Kidney glomerular epithelial cell (primary cell): Measurements from ENCODE around the gene PLCD4.

Experiments used
- DNase-seq: peaks from one replicate; lab custom pipeline; 2025; lab: John Stamatoyannopoulos, UW

PLCD4 gene

GRCh38 chr2:218621007-218621406, 13.3 kb downstream of the PLCD4 start:
- DNase-seq, result no peak

- DNase-seq, result peak; percentile 7
Measured at GRCh38 chr2:218622606-218623365, 15.1 kb downstream of the PLCD4 start.

- DNase-seq, result no peak
Measured at GRCh38 chr2:218623366-218623705, 15.6 kb downstream of the PLCD4 start.

- DNase-seq, result no peak
Measured at GRCh38 chr2:218626369-218626768, 18.7 kb downstream of the PLCD4 start.

- no peak for DNase-seq
Measured at GRCh38 chr2:218627939-218628338, 20.2 kb downstream of the PLCD4 start.

- DNase-seq, result peak; percentile 26
Measured at GRCh38 chr2:218631837-218632236, 24.1 kb downstream of the PLCD4 start.

GRCh38 chr2:218635719-218636118, 28.0 kb downstream of the PLCD4 start:
- DNase-seq, result no peak

GRCh38 chr2:218638372-218638771, 30.7 kb downstream of the PLCD4 start:
- DNase-seq, result no peak

GRCh38 chr2:218642121-218642656, 34.5 kb downstream of the PLCD4 start:
- DNase-seq, result no peak

GRCh38 chr2:218642786-218643185, 35.1 kb downstream of the PLCD4 start:
- no peak for DNase-seq

- no peak for DNase-seq
Measured at GRCh38 chr2:218643751-218644310, 36.1 kb downstream of the PLCD4 start.

- peak; percentile 14 for DNase-seq
Measured at GRCh38 chr2:218644721-218645120, 37.0 kb downstream of the PLCD4 start.

GRCh38 chr2:218645126-218645525, 37.4 kb downstream of the PLCD4 start:
- peak; percentile 88 for DNase-seq

- DNase-seq, result peak; percentile 52
Measured at GRCh38 chr2:218648088-218648786, 40.5 kb downstream of the PLCD4 start.

- DNase-seq, result no peak
Measured at GRCh38 chr2:218648787-218649100, 41.0 kb downstream of the PLCD4 start.

GRCh38 chr2:218655751-218656150, 48.1 kb downstream of the PLCD4 start:
- DNase-seq, result no peak

- peak; percentile 72 for DNase-seq
Measured at GRCh38 chr2:218658671-218659257, 51.1 kb downstream of the PLCD4 start.

- DNase-seq, result peak; percentile 88
Measured at GRCh38 chr2:218659258-218659987, 51.7 kb downstream of the PLCD4 start, which contains the start of the genes BCS1L and ZNF142. BCS1L (plus strand) TSS chr2:218659683; CDS start chr2:218660988, 1,305 bp downstream. ZNF142 (minus strand) TSS chr2:218659623; CDS start chr2:218656429, 3,194 bp downstream.

- no peak for DNase-seq
Measured at GRCh38 chr2:218659988-218660358, 52.3 kb downstream of the PLCD4 start.

GRCh38 chr2:218662377-218662776, 54.7 kb downstream of the PLCD4 start:
- no peak for DNase-seq

- no peak for DNase-seq
Measured at GRCh38 chr2:218662827-218663226, 55.1 kb downstream of the PLCD4 start.

- DNase-seq, result no peak
Measured at GRCh38 chr2:218663901-218664300, 56.2 kb downstream of the PLCD4 start.
